ENCODE data around the gene SPRY4. TPM values are rescaled to one million over a fixed set of nuclear protein-coding genes. Genes with fewer than 3 reads are reported as not detected.

Gene SPRY4
- total and polyA plus RNA-seq, 10 donors, result 0.76 to 33.5 (median 15.8) TPM

GRCh38 chr5:142296914-142297417 lies 27.9 kb downstream of the SPRY4 start:
- Histone ChIP-seq H3K27me3 (replicated peaks in 1 of 7) (peaks cover 0 to 4% (median 0%) of the 10 kb centered on the region in 7 donors), H3K9me3 (no peaks in the 10 kb centered on the region), H3K4me1 (peaks cover 0 to 38% (median 18%) of the 10 kb centered on the region in 6 donors), H3K36me3 (no peaks in the 10 kb centered on the region), H3K27ac (peak overlapping the region in 7 of 8 donors; percentile 7 to 65 (median 53)), H3K4me3 (no peak overlapping the region)
- 56 to 68% (median 61%) methylated on average over 7 of the region's 7 CpGs for WGBS, 5 donors
- intact Hi-C loops (cut with DNase I; ENCODE audit: low total_unique reads), result no loop called here
- TF ChIP-seq POLR2AphosphoS5 (IDR thresholded peaks at IDR 0.05), result peak in 1 of 3 donors; percentile 55
- TF ChIP-seq, protein P1, sequence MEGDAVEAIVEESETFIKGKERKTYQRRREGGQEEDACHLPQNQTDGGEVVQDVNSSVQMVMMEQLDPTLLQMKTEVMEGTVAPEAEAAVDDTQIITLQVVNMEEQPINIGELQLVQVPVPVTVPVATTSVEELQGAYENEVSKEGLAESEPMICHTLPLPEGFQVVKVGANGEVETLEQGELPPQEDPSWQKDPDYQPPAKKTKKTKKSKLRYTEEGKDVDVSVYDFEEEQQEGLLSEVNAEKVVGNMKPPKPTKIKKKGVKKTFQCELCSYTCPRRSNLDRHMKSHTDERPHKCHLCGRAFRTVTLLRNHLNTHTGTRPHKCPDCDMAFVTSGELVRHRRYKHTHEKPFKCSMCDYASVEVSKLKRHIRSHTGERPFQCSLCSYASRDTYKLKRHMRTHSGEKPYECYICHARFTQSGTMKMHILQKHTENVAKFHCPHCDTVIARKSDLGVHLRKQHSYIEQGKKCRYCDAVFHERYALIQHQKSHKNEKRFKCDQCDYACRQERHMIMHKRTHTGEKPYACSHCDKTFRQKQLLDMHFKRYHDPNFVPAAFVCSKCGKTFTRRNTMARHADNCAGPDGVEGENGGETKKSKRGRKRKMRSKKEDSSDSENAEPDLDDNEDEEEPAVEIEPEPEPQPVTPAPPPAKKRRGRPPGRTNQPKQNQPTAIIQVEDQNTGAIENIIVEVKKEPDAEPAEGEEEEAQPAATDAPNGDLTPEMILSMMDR (IDR thresholded peaks at IDR 0.05 in 8 of 11, conservative IDR thresholded peaks at IDR 0.05 in 3 of 11), result no peak
- DNase-seq, result no peak

DNA sequence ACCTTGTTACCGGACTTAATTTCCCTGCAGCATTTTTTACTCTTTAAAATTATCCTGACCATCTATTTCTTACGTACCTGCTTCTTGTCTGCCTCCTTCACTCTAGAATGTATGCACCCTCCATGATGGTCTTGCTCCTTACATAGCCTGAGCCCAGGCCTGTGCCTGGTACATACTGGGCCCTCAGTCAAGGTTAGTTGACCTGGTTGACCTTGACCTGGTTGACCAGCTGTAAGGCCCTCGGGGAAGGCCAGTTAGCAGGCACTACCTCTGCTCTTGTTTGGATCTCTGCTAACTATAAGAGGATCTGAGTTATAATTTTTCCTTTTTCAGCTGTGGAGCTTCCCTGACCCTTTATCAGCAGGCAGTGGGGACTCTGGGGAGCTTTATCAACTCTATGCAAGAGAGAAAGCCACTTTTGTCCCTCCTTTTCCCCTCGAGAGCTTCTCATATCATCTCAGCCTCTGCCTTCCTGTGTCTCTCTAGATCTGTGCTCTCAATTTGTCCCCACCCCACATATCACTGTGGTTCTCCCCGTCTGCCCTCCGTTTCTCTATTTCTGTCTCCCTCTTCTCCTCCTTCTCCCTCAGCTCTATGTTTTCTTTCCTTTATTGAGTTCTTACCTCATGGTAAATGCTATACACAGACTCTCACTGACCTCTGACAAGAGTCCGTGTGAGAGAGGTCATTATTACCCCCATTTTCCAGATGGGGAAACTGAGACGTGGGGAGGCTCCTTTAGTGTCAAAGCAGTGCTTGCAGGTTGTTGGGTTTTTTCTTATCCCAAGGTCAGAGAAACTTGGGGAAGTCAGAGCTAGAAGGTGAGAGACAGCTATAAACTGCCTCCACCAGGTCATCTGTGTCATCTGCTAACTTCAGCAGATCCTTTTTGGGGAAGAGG lies 28.6 kb downstream of the SPRY4 start:
- Histone ChIP-seq H3K36me3 (no peaks in the 10 kb centered on the region), H3K27ac (peak overlapping the region in 7 of 8 donors; percentile 7 to 65 (median 53)), H3K4me1 (peaks cover 0 to 43% (median 18%) of the 10 kb centered on the region in 6 donors), H3K27me3 (replicated peaks in 1 of 7) (peaks cover 0 to 4% (median 0%) of the 10 kb centered on the region in 7 donors), H3K9me3 (no peaks in the 10 kb centered on the region), H3K4me3 (no peak overlapping the region)
- WGBS, 5 donors, result 65 to 80% (median 68%) methylated on average over 8 of the region's 8 CpGs
- TF ChIP-seq, protein P1 (IDR thresholded peaks at IDR 0.05 in 8 of 11, conservative IDR thresholded peaks at IDR 0.05 in 3 of 11), result no peak
- TF ChIP-seq POLR2A (IDR thresholded peaks at IDR 0.05) (no peak), POLR2AphosphoS5 (IDR thresholded peaks at IDR 0.05) (no peak)
- DNase-seq, result no peak
- intact Hi-C loops (cut with DNase I; ENCODE audit: low total_unique reads), result no loop called here

DNA sequence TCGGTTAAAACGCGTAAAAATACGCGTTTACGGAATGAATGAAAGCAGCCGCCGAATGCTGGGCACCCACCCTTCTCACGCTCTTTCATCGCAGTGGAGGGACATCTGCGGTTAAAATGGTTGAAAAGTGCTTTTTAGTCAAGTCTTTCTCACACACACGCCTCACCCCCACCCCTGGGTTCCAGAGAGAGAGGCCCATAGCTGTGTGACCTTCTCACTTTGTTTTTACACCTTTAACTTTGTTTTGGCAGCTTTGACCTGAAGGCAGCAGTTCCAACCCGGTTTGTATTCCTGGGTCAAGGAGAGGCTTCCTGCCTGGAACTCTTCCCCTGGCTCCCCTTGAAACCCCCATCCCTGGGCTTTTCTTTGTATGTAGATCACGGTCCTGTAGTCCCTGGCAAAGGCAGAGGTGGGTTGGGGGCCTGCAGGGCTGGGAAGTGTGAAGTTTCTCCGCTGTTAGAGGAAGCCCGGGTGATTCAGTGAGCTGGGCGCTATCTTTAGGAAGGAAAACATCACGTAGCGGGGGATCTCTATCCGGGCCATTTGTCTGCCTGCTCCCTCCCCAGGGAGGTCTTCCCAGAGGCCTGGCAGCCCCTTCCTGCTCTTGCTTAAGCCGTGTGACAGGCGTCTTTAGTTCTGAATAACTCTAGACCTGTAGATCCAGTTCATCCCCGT lies 29.6 kb downstream of the SPRY4 start:
- H3K9me3 ChIP-seq, result no peaks in the 10 kb centered on the region
- no peak overlapping the region for H3K27ac ChIP-seq
- no peak overlapping the region for H3K4me3 ChIP-seq
- TF ChIP-seq, protein P1 (IDR thresholded peaks at IDR 0.05 in 8 of 11, conservative IDR thresholded peaks at IDR 0.05 in 3 of 11), result no peak
- TF ChIP-seq POLR2AphosphoS5 (IDR thresholded peaks at IDR 0.05), result no peak
- TF ChIP-seq POLR2A (IDR thresholded peaks at IDR 0.05), result no peak
- 65 to 71% (median 68%) methylated on average over 23 of the region's 23 CpGs for WGBS, 5 donors
- H3K36me3 ChIP-seq, result no peaks in the 10 kb centered on the region
- intact Hi-C loops (cut with DNase I; ENCODE audit: low total_unique reads), result no loop called here
- no peak for DNase-seq
- H3K27me3 ChIP-seq (replicated peaks in 1 of 7), result peaks cover 0 to 4% (median 0%) of the 10 kb centered on the region in 7 donors
- peaks cover 3 to 53% (median 21%) of the 10 kb centered on the region in 6 donors for H3K4me1 ChIP-seq
